ENCODE measurements around the gene KAT7.

Gene KAT7

DNA sequence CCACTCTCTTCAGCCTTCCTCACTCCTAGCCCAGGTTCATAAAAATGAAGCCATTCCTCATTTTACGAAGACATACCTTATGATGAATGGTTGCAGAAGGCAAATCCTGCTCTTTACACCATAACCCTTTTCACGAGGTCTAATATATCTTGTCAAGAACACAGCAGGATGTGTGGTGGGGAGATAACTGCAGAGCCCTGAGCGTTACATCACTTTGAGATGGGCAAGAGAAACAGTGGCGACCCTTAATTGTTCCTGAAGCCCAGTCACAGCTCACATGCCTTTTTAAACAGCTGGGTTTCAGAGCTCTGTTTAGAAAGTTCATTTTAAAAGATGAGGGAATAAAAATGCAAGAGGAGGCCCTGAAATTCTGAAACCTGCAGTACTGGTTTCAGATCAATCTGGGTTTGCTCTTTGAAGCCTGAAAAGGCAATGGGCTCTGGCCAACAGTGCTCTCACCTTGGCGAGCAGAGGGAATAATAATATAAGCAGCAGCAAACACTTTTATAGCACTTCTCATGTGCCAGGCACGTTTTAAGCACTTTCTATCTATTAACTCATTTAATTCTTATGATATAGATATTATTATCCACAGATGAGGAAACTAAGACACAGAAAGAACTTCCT is 27.4 kb upstream of the KAT7 start:
- no peak for DNase-seq

DNA sequence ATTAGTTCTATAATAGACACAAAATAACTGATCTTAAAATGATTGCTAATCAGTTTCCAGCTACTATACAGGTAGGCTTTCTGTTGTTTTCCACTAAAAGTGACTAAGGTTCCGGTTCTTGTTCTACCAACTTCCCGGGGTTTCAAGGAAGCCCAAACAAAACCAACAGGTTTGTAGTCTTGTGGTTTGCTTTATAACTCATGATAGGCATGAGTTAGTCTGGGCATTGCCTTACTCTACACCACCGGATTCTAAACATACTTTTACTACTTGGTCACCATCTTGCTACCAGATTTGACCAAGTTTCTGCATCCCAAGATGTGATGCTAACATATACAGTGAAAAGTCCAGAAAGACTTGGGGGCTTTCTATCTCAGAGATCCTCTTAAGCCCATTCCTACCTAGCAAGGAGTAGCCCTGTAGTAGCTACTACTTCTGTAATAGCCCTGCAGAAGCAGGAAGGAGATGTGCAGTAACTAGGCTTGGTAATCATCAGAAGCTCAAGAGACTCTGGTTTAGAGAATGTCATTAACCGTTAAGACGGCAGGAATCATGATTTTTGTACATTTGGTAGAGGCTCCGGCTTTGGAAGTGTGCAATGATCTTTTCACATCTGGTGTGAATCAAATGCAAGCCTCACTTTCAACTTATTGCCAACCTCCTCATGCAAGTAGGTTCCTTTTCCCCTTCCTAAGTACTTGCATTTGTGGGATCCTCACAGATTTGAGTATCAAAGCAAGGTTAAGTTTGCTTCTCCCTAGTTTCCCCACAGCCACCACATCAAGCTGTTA is 26.1 kb upstream of the KAT7 start:
- no peak for DNase-seq

DNA sequence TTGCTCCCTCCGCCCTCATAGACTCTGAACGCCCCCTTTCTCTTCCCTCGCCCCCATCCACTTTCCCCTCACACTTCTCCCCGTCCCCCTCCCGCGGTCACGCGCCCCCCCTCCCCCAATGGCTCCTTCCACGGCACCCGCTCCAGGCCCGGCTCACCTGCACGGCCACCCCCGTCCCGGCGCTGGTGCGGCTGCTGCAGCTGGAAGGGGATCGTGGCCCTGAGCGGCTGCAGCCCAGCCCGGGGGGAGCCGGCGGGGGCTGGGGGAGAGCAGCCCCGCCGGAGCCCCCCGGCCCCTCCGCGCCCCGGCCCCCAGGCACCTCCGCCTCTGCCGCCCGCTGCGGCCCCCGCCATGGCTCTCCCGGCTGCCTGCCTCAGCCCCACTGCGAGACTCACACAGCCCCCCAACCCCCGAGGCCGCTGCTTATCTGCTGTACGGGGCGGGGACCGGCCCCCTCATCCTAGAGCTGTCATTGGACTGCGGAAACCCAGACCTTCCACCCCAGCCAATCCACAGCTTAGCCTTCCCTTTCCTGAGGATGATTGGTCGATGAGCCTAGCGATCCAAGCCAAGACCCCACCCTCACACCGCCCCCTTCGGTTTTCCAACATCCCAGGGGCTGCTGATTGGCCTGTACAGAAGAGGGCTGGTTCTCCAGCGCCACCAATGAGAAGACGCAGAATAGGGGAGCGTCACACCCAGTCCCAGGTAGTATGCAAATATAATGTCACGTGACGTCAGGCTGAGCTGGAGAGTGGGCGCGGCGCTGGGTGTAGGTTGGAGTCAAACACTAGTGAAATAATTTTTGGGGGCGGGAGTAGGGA is 24.5 kb upstream of the KAT7 start, which contains the start of gene FAM117A:
Gene FAM117A, minus strand, starts transcription at position 397 of the 824 bp plus-strand sequence. Its CDS starts 44 bp downstream, at position 353.
- DNase-seq = peak; percentile 99

DNA sequence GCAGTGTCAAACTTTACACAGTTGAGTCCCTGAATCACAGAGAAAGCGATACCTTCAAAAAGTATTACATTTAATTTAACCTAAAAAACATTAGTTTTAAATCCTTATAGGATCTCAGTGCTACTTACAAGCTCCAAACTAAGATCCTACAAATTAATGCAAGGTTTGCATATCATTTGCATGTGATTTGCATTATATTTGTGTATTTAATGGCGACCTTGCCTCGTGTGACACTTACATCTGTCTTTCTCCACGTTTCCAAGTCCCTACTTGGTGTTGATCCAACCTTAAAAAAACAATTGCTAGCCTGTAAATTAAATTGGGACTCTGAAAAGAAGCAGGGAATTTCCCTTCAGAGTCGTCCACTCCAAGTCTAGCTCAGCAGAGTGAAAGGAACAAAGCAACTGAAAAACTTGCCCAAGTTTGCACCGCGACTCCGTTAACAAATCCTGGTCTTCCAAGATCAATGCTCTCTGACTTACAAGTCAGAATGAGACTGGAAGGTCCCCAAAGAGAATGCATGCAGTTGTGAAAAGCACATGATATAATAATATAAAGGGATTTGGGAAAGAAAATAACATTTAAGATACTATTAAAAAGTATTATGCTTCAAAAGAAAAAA is 23.8 kb upstream of the KAT7 start:
- no peak for DNase-seq

DNA sequence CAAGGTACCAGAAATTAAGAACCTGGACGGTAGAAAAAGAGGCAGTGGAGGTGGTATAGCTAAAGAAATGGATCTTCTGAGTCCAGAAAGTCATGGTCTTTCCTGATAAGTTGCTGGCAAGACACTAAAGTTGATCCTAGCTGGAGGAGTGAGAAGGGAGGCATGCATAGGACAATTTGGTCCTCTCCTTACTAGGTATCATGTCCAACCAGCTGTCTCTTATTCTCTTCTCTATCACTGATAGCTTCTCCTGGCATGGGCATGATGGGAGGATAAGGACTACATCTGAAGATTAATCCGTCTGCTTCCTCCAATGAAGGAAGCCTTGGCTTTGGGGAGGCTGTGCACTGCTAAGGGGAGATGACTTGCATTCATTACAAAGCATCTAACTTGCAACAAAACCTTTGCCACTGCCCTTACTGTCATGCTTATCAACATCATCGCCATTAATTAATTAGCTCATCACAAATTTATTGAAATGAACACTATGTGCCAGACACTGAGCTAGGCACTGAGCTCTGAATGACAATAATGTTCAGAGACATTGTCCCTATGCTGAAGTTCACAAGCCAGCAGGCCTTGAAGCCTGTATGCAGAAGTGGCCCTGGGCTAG is 21.5 kb upstream of the KAT7 start:
- no peak for DNase-seq

DNA sequence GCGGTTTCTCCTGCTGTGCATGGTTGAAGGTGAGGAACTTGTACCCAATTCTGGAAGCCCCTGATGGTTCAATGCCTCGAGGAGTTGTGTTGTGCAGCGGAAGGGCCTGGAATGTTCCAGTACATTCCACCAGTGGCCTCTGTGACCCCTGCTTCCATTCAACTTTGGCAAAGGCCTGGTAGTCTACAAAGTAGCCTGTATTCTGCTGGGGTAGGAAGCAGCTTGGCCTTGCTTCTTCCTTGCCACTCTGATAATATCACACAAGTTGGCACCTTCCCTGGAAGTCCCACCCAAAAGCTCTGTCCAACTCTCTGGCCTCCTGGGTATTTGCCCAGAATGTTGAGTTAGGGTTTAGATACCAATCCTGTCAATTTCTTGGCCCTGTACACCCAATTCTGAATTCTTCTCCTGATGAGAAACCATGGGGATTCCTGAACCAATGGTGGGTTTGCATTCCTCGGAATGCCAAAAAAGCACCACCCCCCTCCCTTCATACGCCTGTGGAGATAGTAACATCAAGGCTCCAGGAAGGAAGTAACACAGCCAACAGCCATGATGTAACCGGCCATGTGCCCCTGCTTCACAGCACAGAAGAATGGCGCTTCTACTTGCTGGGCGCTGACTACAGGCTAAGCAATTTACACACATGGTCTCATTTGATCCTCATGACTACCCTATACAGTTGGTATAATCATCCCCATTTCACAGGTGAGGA is 12.8 kb upstream of the KAT7 start:
- DNase-seq = no peak

DNA sequence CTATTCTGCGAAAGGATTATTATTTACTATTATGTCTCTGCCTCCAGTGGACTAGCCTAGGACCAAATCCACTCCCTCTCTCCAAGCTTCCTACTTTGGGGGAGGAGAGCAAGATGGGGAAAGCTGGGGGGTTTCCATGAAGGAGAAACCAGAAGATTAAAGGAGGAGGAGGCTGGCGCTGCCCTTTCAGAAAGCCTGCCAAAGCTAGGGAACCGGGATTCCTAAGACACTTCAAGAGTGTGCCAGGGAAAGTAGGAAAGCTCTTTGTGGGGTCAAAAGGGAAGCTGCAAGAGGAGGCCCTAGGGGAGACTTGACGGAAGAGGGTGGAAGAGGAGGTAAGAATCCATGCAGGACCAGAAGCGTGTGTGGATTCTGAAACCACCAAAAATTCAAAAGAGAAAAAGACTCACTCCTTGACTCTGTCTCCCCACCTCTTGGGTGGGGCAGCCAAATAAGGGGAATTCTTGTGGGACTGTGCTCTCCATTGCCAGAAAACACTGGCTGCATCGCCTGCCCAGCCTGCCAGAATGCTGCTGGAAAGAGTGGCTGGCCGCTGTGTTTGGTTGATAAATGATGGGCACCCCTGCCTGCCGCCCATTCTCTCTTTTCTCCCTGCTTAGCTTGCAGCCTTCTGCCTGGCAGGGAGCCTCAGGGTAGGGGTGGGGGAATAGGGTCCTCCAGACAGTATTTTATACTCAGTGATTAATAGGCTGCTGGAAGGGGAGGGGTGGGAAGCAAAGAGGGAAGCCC is 11.8 kb upstream of the KAT7 start:
- no peak for DNase-seq

DNA sequence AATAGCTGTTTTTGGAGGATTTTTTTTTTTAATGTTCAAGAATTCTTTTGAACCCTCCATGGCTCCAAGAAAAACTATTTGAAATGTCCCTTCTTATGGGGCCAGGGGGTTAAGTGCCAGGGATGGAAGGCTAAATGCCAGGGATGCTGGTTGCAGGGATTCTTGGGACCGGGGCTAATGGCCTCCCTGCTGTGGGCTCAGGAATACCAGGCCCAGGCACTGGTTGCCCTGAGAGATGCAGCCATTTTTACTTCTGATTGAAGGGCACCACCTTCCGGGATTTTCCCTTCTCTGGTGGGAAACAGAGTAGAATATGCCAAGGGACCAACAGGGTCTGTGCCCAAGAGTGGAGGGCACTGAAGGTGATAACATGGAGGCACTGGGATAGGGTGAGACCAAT is 10.9 kb upstream of the KAT7 start:
- no peak for DNase-seq

DNA sequence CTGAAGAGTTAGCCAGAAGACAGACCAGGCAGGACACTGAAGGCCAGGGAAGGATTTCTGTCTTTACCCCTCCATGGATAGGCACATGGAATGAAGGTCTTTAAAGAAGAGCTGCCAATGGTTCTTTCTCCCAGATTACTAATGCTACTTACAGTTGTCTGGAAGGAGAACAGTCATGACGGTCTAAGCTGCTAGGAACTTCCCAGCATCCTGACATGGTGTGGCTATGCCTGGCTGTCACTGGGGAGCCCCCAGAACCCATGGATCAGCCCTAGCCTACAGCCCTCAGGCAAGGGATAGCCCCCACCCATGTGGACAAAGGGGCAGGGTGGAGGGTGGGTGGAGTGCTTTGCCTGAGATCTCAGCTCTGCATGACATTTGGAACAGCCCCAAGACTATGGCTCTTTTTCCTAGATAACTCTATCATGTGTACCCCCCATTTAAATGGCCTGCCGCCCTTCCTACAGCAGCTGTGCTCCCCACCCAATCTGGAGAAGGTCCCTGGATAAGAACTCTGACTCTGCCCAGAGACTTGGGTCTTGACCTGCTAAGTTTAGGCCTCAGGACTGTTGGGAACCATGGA is 9.2 kb upstream of the KAT7 start:
- no peak for DNase-seq

DNA sequence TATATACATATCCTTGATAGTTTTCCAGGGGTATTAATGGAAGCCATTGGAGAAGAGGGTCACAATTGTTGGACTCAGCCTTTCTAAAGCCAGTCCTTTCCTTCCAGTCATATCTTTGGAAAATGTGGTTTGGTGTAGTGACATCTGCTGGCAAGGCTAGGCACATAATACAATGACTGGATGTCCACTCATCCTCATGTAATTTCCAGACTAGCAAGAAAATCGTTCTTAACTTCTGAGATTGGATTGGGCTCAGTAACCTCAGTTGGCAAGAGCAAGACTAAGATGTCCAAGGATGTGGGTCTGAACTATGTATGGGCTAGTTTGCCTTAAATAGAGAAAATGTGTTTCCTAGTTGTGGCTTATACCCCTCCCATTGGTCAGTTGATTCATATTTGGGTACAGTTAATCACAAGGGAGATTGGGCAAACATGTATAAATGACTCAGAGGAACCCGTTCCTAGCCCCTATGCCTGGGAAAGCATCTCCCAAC is 8.7 kb upstream of the KAT7 start:
- DNase-seq = peak; percentile 12

DNA sequence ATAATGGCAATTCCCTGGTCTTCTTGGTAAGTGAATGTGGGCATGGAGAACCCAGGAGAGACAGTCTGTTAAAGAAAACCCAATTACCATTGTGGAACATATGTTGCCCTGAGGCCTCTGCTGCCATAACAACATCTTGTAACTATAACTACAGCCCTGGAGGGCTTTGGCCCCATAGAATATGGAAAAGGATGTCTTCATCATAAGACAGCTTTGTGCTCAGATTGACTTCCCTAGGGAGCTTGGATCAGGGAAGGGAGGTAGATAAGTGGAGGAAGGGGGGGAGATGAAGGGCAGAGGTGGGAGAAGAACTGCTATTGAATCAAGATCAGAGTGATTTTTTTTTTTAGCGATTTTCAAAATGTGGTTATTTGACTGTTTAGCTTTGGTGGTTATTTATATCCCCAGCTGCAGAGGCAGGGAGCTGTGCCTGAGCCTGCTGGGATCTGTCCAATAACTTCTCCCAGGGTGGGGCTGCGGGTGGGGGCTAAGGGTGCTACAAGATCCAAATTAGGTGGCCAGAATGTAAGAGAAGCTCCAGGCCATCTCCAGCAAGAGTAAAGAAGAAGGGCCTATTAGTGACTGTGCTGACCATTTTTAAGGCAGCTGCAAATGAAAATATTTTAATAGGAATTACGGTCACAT is 5.3 kb upstream of the KAT7 start:
- DNase-seq = no peak

DNA sequence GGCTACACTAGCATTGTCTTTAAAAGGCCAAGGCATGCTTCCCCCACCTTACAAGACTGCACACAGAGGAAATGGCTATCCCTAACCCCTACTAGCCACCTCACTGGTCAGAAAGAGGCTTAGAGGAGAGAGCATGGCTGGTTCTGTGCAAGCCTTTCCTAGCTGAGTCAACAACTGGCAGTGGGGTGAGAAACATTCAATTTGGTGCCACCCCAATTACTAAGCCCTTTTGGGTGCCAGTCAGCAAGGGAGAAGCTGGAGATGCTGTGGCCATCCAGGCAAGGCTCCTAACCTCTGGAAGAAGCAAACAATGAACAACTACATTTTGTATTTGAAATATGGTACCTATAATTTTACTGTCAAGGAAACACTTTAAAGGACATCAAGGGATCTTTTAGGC is 4.7 kb upstream of the KAT7 start:
- DNase-seq = no peak

DNA sequence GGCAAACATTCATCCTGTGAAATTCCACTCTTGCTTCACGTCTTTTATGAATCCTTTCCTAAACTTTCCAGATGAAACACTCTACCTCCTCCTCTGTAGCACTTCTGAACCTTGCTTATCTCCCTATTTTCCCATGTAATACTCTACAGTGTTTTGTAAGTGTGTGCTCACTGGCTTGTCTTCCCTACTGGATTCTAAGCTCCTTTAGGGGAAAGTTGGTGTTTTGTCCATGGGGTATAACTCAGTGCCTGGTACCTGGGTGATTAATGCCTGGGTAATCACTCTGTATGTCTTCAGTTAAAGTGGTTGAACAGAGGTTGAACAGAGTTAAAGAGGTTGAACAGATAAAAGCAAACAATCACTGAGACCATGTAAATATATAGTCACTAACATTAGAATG is 3.8 kb upstream of the KAT7 start:
- no peak for DNase-seq

DNA sequence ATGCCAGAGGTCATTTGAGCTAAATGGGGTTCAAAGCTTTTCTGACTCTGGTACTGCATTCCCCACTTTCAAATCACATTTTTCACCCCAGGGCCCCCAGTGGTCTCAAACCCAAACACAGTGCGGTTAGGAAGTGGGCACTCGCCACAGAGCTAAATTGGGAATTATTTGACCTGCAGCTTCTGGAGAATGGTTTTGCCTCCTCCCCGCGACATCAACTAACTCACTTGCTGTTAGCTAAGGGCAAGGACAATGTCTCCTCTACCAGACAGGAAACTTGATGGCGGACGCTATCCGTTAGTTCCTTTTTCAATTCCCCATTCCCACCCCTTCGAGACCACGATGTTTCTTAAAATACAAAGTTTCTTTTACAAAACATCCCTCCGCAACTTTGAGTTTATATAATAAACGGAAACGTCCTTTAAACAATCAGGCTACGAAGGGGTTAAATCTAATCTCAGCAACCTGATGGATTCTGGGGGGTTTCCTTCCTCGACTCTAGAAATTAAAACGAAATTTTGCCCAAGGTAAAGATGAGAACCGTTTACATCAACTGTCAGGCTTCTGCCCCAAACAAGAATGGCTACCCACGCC is 500 bp upstream of the KAT7 start:
- DNase-seq = no peak

DNA sequence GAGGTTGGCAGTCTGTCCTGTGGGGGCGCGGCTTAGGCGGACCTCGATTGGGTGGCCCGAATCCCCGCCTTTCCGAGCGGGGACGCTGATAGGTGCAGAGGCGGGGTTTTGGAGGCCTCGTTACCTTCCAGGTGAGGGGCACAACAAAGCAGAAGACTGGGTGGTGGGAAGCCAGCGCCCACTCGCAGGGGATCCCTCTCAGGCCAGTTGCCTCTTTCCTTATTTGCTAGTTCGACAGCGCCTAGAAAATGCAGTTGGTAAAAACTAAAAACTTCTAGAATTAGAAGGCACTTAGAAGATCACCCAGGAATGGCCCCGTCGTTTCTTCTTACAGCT is 730 bp downstream of the KAT7 start:
- DNase-seq = no peak

DNA sequence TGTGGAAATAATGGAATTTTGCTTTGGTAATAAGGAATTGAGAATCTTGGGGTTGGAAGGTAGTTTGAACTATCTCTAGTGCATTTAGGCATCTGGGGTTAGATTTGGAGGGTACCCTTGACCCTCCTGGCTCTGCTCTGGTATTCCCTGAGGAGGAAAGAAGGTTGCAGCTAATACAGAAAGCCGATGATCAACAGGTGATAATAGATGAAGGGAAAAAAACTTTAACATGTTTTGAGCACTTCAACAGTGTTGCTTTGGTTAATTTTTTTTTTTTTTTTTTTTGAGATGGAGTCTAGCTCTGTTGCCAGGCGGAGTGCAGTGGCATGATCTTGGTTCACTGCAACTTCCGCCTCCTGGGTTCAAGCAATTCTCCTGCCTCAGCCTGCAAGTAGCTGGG is 4.8 kb downstream of the KAT7 start:
- no peak for DNase-seq

DNA sequence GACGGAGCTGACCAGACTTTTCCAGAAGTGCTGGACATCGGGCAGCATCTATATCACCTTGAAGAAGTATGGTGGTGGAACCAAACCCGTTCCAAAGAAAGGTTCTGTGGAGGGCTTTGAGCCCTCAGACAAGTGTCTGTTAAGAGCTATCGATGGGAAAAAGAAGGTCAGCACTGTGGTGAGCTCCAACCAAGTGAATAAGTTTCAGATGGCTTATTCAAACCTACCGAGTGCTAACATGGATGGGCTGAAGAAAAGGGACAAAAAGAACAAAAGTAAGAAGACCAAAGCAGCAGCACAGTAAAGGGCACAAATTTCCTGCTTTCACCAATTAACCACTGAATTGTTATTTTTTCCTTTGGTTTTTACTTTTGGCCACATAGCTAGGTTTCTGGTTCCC is 6.9 kb downstream of the KAT7 start:
- no peak for DNase-seq

DNA sequence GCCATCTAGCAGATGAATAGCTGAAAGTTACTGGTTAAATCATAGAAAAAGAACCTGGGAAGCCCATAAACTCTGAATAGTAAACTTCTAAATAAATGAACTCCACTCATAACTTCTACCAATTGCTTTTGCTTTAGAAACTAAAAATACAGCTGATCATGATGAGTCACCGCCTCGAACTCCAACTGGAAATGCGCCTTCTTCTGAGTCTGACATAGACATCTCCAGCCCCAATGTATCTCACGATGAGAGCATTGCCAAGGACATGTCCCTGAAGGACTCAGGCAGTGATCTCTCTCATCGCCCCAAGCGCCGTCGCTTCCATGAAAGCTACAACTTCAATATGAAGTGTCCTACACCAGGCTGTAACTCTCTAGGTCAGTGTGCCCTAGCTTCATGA is 9.7 kb downstream of the KAT7 start:
- no peak for DNase-seq

DNA sequence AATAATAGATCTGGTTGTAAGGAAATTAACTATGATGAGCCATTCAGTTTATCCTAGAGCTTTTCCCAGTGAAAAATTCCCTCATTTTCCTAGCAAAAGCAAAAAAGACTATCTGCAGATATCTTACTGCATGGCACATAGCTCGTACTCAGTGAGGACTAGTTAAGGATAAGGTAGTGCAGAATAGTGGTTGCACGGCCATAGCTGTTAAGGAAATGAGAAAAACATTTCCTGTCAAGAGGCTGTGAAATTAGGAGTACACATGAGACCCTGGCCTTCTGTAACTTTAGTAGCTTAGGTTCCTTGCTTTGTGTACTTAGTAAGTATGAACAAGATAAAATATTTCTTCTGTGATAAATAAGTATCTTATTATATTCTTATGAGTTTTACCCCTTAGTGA is 10.3 kb downstream of the KAT7 start:
- no peak for DNase-seq

DNA sequence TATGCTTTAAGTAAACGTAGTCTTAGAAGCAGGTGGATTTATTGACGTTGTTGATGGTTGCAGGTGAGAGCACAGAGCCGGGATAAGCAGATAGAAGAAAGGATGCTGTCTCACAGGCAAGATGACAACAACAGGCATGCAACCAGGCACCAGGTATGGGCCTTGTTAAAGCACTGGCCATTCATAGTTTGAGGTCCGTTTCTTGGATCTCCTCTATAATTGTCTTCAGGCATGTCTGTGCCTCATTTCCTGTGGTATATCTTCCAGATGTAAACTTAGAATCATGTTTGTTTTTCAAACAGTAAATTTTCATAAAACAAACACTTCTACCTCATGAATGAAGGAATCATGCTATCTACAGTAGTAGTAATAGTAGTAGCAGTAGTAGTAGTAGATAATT is 20.6 kb downstream of the KAT7 start:
- no peak for DNase-seq
